Right atrium auricular region (tissue), 2 donors: ENCODE data around the gene ZNF497. TPM values are rescaled to one million over a fixed set of nuclear protein-coding genes. Genes with fewer than 3 reads are reported as not detected.

Source experiments
- DNase-seq: peaks from one replicate; pipeline ENCODE4 v3.0.0-alpha.2; 2019; ENCODE audit warnings: low spot score
- H3K27ac ChIP-seq, 2 donors: fragments of 200-600 bp; sonication (generic); 1 replicate in 1 of 2; 2 replicates in 1 of 2; pipeline ENCODE4 v1.5.1; 2016 to 2019
- H3K27me3 ChIP-seq, 2 donors: fragments of 200-600 bp; sonication (generic); one replicate each; pipeline versions ENCODE4 v1.5.1 to v1.6.0; 2017 to 2019
- H3K36me3 ChIP-seq: fragments of 200-600 bp; sonication (generic); one replicate; pipeline ENCODE4 v1.5.1; 2016
- H3K4me1 ChIP-seq, 2 donors: fragments of 200-600 bp; sonication (generic); one replicate each; pipeline versions ENCODE4 v1.5.1 to v1.6.0; 2017 to 2019
- H3K4me3 ChIP-seq, 2 donors: fragments of 200-600 bp; sonication (generic); 1 replicate in 1 of 2; 2 replicates in 1 of 2; pipeline ENCODE4 v1.5.1; 2017 to 2019; ENCODE audit warnings: mild to moderate bottlenecking in 1 of 2, moderate library complexity in 1 of 2
- H3K9me3 ChIP-seq, 2 donors: fragments of 200-600 bp; sonication (generic); one replicate each; pipeline ENCODE4 v1.5.1; 2019
- CTCF ChIP-seq, 2 donors: fragments of 200-600 bp; sonication (generic); IDR thresholded peaks; one replicate each; pipeline ENCODE4 v1.5.1; 2019; ENCODE audit warnings: antibody characterized with exemption in 2 of 2
- total RNA-seq, 2 donors: library from RNA; depleted of rRNA; stranded (reverse); fragments of >200 nt; gene quantifications; one replicate each; pipeline ENCODE4 v1.1.0, GENCODE V29; 2016

Gene ZNF497
- total RNA-seq, 2 donors from 2014 or later = 0.39 to 0.56 TPM

GRCh38 chr19:58346961-58347929, 15.3 kb downstream of the ZNF497 start:
- H3K4me1 ChIP-seq = peaks cover 0 to 16% of the 10 kb centered on the region in 2 donors
- TF ChIP-seq CTCF (IDR thresholded peaks at IDR 0.05) = no peak
- no peaks in the 10 kb centered on the region for H3K9me3 ChIP-seq
- H3K27me3 ChIP-seq = peaks cover 0 to 4% of the 10 kb centered on the region in 2 donors
- DNase-seq = peak; percentile 63
- H3K27ac ChIP-seq = peak overlapping the region; percentile 69 to 82
- no peaks in the 10 kb centered on the region for H3K36me3 ChIP-seq
- H3K4me3 ChIP-seq = peak overlapping the region; percentile 64 to 67

- no peak overlapping the region for H3K27ac ChIP-seq
- H3K9me3 ChIP-seq = no peaks in the 10 kb centered on the region
- peaks cover 0 to 13% of the 10 kb centered on the region in 2 donors for H3K4me1 ChIP-seq
- no peaks in the 10 kb centered on the region for H3K36me3 ChIP-seq
- TF ChIP-seq CTCF (IDR thresholded peaks at IDR 0.05) = no peak
- no peak for DNase-seq
- peaks cover 0 to 4% of the 10 kb centered on the region in 2 donors for H3K27me3 ChIP-seq
- H3K4me3 ChIP-seq = no peak overlapping the region
Measured at GRCh38 chr19:58345558-58345957, 17.0 kb downstream of the ZNF497 start.

GRCh38 chr19:58338825-58339558, 23.6 kb downstream of the ZNF497 start:
- peaks cover 26% of the 10 kb centered on the region for H3K36me3 ChIP-seq

GRCh38 chr19:58338336-58338735, 24.2 kb downstream of the ZNF497 start:
- H3K4me1 ChIP-seq = no peaks in the 10 kb centered on the region
- H3K27me3 ChIP-seq = no peaks in the 10 kb centered on the region
- no peak for DNase-seq
- H3K27ac ChIP-seq = no peak overlapping the region
- H3K36me3 ChIP-seq = peaks cover 26% of the 10 kb centered on the region
- TF ChIP-seq CTCF (IDR thresholded peaks at IDR 0.05) = no peak
- no peak overlapping the region for H3K4me3 ChIP-seq
- no peaks in the 10 kb centered on the region for H3K9me3 ChIP-seq

More at GRCh38 chr19:58338825-58339558, 23.6 kb downstream of the ZNF497 start:
- H3K4me3 ChIP-seq = no peak overlapping the region
- TF ChIP-seq CTCF (IDR thresholded peaks at IDR 0.05) = no peak
- no peak overlapping the region for H3K27ac ChIP-seq
- H3K27me3 ChIP-seq = no peaks in the 10 kb centered on the region
- no peaks in the 10 kb centered on the region for H3K4me1 ChIP-seq
- no peaks in the 10 kb centered on the region for H3K9me3 ChIP-seq
- DNase-seq = no peak

GRCh38 chr19:58336820-58337219, 25.7 kb downstream of the ZNF497 start:
- Histone ChIP-seq H3K4me1 (no peaks in the 10 kb centered on the region), H3K27ac (no peak overlapping the region), H3K27me3 (no peaks in the 10 kb centered on the region), H3K36me3 (peaks cover 26% of the 10 kb centered on the region), H3K4me3 (no peak overlapping the region), H3K9me3 (no peaks in the 10 kb centered on the region)
- no peak for TF ChIP-seq CTCF (IDR thresholded peaks at IDR 0.05)
- no peak for DNase-seq
